ENCODE results near the gene COG3. TPM values are rescaled to one million over a fixed set of nuclear protein-coding genes. Genes with fewer than 3 reads are reported as not detected.

Gene COG3
- polyA plus RNA-seq, 2 donors, result 9.2 to 25.0 TPM

DNA sequence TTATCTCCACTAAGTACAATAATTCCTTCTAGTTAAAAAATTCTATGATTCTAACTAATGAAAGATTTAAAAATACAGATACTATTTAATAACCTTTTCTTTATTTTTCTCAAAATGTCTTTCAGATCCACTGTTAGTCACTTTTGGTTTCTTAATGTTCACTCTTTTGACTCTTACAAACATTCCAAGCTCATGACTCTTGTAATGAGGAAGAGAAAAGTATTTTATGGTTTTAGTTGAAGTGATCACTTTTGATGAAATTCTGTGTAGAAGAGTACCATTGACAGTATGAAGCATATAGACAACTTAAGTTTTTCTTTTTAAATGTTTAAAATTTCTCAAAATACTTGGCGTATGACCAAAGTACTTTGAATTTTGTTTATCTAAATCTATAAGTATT is 27.8 kb downstream of the COG3 start:
- H3K4me1 ChIP-seq (ENCODE audit: control insufficient read depth in 2 of 2, insufficient read depth in 2 of 2, low read length in 1 of 2), result no peaks in the 10 kb centered on the region
- H3K36me3 ChIP-seq (ENCODE audit: control insufficient read depth in 2 of 2, insufficient read depth in 2 of 2, low read length in 1 of 2), result peaks cover 4 to 7% of the 10 kb centered on the region in 2 donors
- no peak overlapping the region for H3K27ac ChIP-seq (ENCODE audit: low read depth in 2 of 2, low read length in 1 of 2)
- no peak overlapping the region for H3K4me3 ChIP-seq (ENCODE audit: low read depth in 1 of 2, low read length in 2 of 2)
- WGBS, 2 donors, result 92 to 93% methylated on average over 1 of the region's 1 CpG
- no peaks in the 10 kb centered on the region for H3K9me3 ChIP-seq (ENCODE audit: control insufficient read depth in 2 of 2, insufficient read depth in 1 of 2, low read depth in 1 of 2, low read length in 1 of 2)
- H3K27me3 ChIP-seq (ENCODE audit: control insufficient read depth in 1 of 2, insufficient read depth in 2 of 2, low read length in 2 of 2), result no peaks in the 10 kb centered on the region

DNA sequence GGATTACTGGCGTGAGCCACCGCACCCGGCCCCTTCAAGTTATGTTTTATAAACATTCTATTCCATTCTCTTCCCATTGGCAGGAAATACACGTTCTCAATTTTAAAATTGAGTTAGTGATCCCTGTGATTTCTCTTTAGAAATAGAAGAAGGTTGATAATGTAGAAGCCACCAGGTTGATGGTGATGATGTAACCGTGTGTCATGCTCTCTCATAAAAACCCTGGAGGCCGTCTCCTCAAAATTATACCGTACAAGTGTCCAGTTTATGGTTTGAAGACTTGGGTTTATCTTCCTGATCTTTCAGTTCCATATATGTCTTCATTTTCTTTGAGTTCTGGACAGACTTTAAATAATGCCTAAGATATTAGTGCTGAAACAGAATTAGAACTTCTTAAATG is 32.2 kb downstream of the COG3 start:
- whole genome bisulfite sequencing, 2 donors, result 82 to 86% methylated on average over 7 of the region's 7 CpGs
- no peaks in the 10 kb centered on the region for H3K4me1 ChIP-seq (ENCODE audit: control insufficient read depth in 2 of 2, insufficient read depth in 2 of 2, low read length in 1 of 2)
- H3K27ac ChIP-seq (ENCODE audit: low read depth in 2 of 2, low read length in 1 of 2), result no peak overlapping the region
- H3K27me3 ChIP-seq (ENCODE audit: control insufficient read depth in 1 of 2, insufficient read depth in 2 of 2, low read length in 2 of 2), result no peaks in the 10 kb centered on the region
- H3K36me3 ChIP-seq (ENCODE audit: control insufficient read depth in 2 of 2, insufficient read depth in 2 of 2, low read length in 1 of 2), result peaks cover 6 to 11% of the 10 kb centered on the region in 2 donors
- no peak overlapping the region for H3K4me3 ChIP-seq (ENCODE audit: low read depth in 1 of 2, low read length in 2 of 2)
- no peaks in the 10 kb centered on the region for H3K9me3 ChIP-seq (ENCODE audit: control insufficient read depth in 2 of 2, insufficient read depth in 1 of 2, low read depth in 1 of 2, low read length in 1 of 2)

DNA sequence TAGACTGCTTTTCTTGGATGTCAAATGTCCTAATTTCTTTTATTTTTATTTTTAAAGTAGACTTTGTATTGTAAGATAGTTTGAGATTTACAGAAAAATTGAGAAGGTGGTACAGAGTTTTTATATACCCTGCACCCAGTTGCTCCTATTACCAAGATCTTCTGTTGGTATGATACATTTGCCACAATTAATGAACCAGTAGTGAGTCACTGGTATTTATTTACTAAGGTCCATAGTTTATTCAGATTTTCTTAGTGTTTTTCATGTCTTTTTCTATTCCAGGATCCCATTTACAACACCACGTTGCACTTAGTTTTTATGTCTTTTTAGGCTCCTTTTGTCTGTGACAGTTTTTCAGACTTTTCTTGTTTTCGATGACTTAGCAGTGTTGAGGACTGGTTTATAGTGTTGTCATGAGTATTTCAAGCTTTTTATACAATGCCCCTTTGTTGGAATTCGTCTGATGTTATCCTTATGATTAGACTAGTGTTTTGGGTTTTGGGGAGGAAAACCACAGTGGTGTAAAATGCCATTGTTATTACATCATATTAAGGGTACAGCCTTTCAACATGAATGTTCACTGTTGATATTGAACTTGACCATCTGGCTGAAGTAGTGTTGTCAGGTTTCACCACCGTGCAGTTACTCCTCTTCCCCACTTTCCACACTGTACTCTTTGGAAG is 35.9 kb downstream of the COG3 start:
- no peak overlapping the region for H3K4me3 ChIP-seq (ENCODE audit: low read depth in 1 of 2, low read length in 2 of 2)
- no peaks in the 10 kb centered on the region for H3K4me1 ChIP-seq (ENCODE audit: control insufficient read depth in 2 of 2, insufficient read depth in 2 of 2, low read length in 1 of 2)
- WGBS, 2 donors, result 75 to 77% methylated on average over 4 of the region's 4 CpGs
- H3K27me3 ChIP-seq (ENCODE audit: control insufficient read depth in 1 of 2, insufficient read depth in 2 of 2, low read length in 2 of 2), result no peaks in the 10 kb centered on the region
- no peaks in the 10 kb centered on the region for H3K9me3 ChIP-seq (ENCODE audit: control insufficient read depth in 2 of 2, insufficient read depth in 1 of 2, low read depth in 1 of 2, low read length in 1 of 2)
- no peak overlapping the region for H3K27ac ChIP-seq (ENCODE audit: low read depth in 2 of 2, low read length in 1 of 2)
- peaks cover 10 to 16% of the 10 kb centered on the region in 2 donors for H3K36me3 ChIP-seq (ENCODE audit: control insufficient read depth in 2 of 2, insufficient read depth in 2 of 2, low read length in 1 of 2)

DNA sequence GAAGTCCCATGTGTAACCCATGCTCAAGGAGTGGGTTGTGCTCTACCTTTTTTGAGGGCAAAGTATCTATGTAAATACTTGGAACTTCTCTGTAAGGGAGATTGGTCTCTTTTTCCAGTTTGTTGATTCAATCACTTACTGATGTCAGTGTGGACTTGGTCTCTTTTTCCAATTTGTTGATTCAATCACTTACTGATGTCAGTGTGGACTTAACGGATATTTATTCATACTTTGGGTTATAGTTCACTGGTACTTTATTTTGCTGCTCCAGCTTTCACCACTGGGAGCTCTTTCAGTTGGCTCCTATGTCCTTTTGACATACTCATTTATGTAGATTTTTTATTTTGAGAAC is 36.4 kb downstream of the COG3 start:
- 81 to 89% methylated on average over 1 of the region's 1 CpG for WGBS, 2 donors
- Histone ChIP-seq H3K36me3 (ENCODE audit: control insufficient read depth in 2 of 2, insufficient read depth in 2 of 2, low read length in 1 of 2) (peaks cover 12 to 16% of the 10 kb centered on the region in 2 donors), H3K27ac (ENCODE audit: low read depth in 2 of 2, low read length in 1 of 2) (no peak overlapping the region), H3K27me3 (ENCODE audit: control insufficient read depth in 1 of 2, insufficient read depth in 2 of 2, low read length in 2 of 2) (no peaks in the 10 kb centered on the region), H3K4me3 (ENCODE audit: low read depth in 1 of 2, low read length in 2 of 2) (no peak overlapping the region), H3K9me3 (ENCODE audit: control insufficient read depth in 2 of 2, insufficient read depth in 1 of 2, low read depth in 1 of 2, low read length in 1 of 2) (no peaks in the 10 kb centered on the region), H3K4me1 (ENCODE audit: control insufficient read depth in 2 of 2, insufficient read depth in 2 of 2, low read length in 1 of 2) (no peaks in the 10 kb centered on the region)

DNA sequence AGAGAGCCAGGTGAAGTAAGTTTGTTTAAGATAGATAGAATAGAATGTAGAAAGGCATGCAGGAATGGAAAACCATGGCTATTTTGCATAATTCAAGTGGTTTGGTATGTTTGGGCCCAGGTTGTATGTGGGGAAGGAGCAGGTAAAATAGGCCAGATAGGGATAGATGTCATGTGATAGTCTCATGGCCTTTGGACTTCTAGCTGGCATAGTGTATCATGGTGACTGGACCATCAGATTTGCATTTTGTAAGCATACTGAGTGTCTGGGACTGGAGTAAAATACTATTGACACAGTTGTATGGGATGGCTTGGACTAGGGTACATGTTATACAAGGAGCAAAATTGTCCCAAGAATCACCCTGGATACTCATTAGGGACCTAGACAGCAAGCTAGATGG is 38.9 kb downstream of the COG3 start:
- H3K36me3 ChIP-seq (ENCODE audit: control insufficient read depth in 2 of 2, insufficient read depth in 2 of 2, low read length in 1 of 2), result peaks cover 17 to 19% of the 10 kb centered on the region in 2 donors

DNA sequence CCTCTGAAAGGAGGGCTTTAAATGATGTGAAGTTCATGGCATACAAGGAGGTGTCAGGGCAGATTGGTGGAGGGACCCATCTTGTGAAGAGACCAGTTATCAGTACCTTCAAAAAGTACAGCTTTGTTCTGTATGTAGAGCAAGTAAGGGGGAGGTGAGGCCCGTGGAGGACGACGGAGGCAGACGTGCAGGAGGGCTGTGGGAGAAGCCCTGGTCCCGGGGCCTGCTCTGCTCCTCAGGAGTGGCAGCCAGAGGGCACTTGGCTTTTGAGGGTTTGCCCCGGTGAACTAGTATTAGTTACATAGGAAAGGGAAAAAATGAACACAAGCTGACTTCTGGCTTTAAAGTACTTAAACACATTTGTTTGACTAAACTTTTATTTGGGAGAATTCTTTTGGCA is 42.1 kb downstream of the COG3 start:
- 86 to 87% methylated on average over 6 of the region's 6 CpGs for WGBS, 2 donors
- Histone ChIP-seq H3K4me1 (ENCODE audit: control insufficient read depth in 2 of 2, insufficient read depth in 2 of 2, low read length in 1 of 2) (no peaks in the 10 kb centered on the region), H3K27me3 (ENCODE audit: control insufficient read depth in 1 of 2, insufficient read depth in 2 of 2, low read length in 2 of 2) (no peaks in the 10 kb centered on the region), H3K4me3 (ENCODE audit: low read depth in 1 of 2, low read length in 2 of 2) (no peak overlapping the region), H3K36me3 (ENCODE audit: control insufficient read depth in 2 of 2, insufficient read depth in 2 of 2, low read length in 1 of 2) (peaks cover 18 to 22% of the 10 kb centered on the region in 2 donors), H3K27ac (ENCODE audit: low read depth in 2 of 2, low read length in 1 of 2) (no peak overlapping the region), H3K9me3 (ENCODE audit: control insufficient read depth in 2 of 2, insufficient read depth in 1 of 2, low read depth in 1 of 2, low read length in 1 of 2) (no peaks in the 10 kb centered on the region)

More for the DNA sequence above, 38.9 kb downstream of the COG3 start:
- no peaks in the 10 kb centered on the region for H3K27me3 ChIP-seq (ENCODE audit: control insufficient read depth in 1 of 2, insufficient read depth in 2 of 2, low read length in 2 of 2)
- no peaks in the 10 kb centered on the region for H3K9me3 ChIP-seq (ENCODE audit: control insufficient read depth in 2 of 2, insufficient read depth in 1 of 2, low read depth in 1 of 2, low read length in 1 of 2)
- no peak overlapping the region for H3K27ac ChIP-seq (ENCODE audit: low read depth in 2 of 2, low read length in 1 of 2)
- H3K4me1 ChIP-seq (ENCODE audit: control insufficient read depth in 2 of 2, insufficient read depth in 2 of 2, low read length in 1 of 2), result no peaks in the 10 kb centered on the region
- H3K4me3 ChIP-seq (ENCODE audit: low read depth in 1 of 2, low read length in 2 of 2), result no peak overlapping the region

DNA sequence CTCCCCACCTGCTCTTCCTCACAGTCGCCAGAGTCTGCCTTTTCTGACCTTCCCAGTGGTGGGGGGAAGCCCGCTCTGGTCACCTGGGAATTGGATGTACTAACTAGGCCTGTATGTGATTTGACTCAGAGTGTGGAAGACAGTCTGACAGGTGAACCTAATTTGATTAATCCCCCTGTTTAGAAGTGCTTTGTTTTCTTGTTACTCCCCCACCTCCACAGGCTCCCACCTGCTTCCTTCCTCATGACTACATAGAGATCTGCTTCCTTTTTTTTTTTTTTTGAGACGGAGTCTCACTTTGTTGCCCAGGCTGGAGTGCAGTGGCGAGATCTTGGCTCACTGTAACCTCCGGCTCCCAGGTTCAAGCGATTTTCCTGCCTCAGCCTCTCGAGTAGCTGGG is 44.0 kb downstream of the COG3 start:
- 78 to 86% methylated on average over 7 of the region's 7 CpGs for WGBS, 2 donors
- Histone ChIP-seq H3K36me3 (ENCODE audit: control insufficient read depth in 2 of 2, insufficient read depth in 2 of 2, low read length in 1 of 2) (peaks cover 15 to 17% of the 10 kb centered on the region in 2 donors), H3K27ac (ENCODE audit: low read depth in 2 of 2, low read length in 1 of 2) (no peak overlapping the region)

DNA sequence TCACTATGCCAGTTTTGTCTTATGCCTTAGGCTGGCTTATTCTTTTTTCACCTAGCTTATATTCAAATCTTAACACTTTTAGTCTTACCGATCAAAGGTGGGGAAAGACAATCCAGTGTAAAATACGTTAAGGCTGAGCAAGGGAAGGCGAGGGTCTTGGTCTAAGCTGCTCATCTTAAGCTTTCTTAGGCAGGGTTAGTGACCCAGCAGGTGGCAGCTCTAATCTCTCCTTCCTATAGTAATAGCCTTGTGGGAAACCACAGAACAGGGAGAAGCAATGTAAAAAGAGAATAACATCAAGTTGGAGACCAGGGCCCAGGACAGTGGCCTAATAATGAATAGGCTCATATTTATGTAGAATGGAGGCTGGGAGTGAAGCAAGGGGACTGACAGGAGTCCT is 45.9 kb downstream of the COG3 start:
- 93 to 94% methylated on average over 3 of the region's 3 CpGs for WGBS, 2 donors
- no peaks in the 10 kb centered on the region for H3K27me3 ChIP-seq (ENCODE audit: control insufficient read depth in 1 of 2, insufficient read depth in 2 of 2, low read length in 2 of 2)
- no peaks in the 10 kb centered on the region for H3K9me3 ChIP-seq (ENCODE audit: control insufficient read depth in 2 of 2, insufficient read depth in 1 of 2, low read depth in 1 of 2, low read length in 1 of 2)
- H3K4me1 ChIP-seq (ENCODE audit: control insufficient read depth in 2 of 2, insufficient read depth in 2 of 2, low read length in 1 of 2), result no peaks in the 10 kb centered on the region
- peaks cover 13 to 14% of the 10 kb centered on the region in 2 donors for H3K36me3 ChIP-seq (ENCODE audit: control insufficient read depth in 2 of 2, insufficient read depth in 2 of 2, low read length in 1 of 2)
- H3K4me3 ChIP-seq (ENCODE audit: low read depth in 1 of 2, low read length in 2 of 2), result no peak overlapping the region
- no peak overlapping the region for H3K27ac ChIP-seq (ENCODE audit: low read depth in 2 of 2, low read length in 1 of 2)

More for the DNA sequence above, 44.0 kb downstream of the COG3 start:
- Histone ChIP-seq H3K27me3 (ENCODE audit: control insufficient read depth in 1 of 2, insufficient read depth in 2 of 2, low read length in 2 of 2) (no peaks in the 10 kb centered on the region), H3K4me3 (ENCODE audit: low read depth in 1 of 2, low read length in 2 of 2) (no peak overlapping the region), H3K4me1 (ENCODE audit: control insufficient read depth in 2 of 2, insufficient read depth in 2 of 2, low read length in 1 of 2) (no peaks in the 10 kb centered on the region), H3K9me3 (ENCODE audit: control insufficient read depth in 2 of 2, insufficient read depth in 1 of 2, low read depth in 1 of 2, low read length in 1 of 2) (no peaks in the 10 kb centered on the region)

DNA sequence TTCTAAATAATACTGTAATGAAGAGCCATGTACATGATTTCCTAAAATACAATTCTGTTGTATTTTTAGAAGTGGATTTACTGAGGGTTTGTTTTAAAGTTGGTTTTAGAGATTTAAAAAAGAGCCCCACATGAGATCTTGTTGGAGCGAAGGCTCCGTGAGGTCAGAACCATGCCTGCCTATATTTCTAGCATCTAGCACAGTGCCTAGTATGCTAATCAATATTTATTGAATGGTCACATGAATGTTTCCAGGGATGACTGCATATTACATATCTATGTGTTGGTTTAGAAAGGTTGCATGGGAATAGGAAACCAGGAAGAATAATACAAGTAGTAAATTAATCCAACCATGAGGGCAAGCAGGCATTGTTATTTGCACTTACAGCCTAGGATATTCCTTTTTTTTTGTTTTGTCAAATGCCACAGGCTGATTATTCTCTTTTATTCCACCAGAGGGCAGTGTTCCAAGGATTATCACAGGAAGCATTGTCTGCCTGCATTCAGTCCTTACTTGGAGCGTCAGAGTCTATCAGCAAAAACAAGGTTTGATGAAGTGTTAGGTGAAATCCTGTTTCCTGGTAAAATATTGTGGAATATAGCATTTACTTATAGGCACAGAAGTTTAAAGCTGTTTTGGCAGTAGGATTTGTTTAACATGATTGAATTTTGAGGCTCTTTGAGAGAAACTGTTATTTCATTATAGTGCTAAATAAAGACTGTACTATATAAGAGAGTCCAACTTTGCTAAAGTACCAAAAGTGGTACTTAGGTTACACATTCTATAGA is 46.8 kb downstream of the COG3 start:
- Histone ChIP-seq H3K36me3 (ENCODE audit: control insufficient read depth in 2 of 2, insufficient read depth in 2 of 2, low read length in 1 of 2) (peaks cover 9 to 10% of the 10 kb centered on the region in 2 donors), H3K27ac (ENCODE audit: low read depth in 2 of 2, low read length in 1 of 2) (no peak overlapping the region), H3K9me3 (ENCODE audit: control insufficient read depth in 2 of 2, insufficient read depth in 1 of 2, low read depth in 1 of 2, low read length in 1 of 2) (no peaks in the 10 kb centered on the region), H3K4me1 (ENCODE audit: control insufficient read depth in 2 of 2, insufficient read depth in 2 of 2, low read length in 1 of 2) (no peaks in the 10 kb centered on the region), H3K4me3 (ENCODE audit: low read depth in 1 of 2, low read length in 2 of 2) (no peak overlapping the region), H3K27me3 (ENCODE audit: control insufficient read depth in 1 of 2, insufficient read depth in 2 of 2, low read length in 2 of 2) (no peaks in the 10 kb centered on the region)
- WGBS, 2 donors, result 66 to 68% methylated on average over 3 of the region's 3 CpGs

DNA sequence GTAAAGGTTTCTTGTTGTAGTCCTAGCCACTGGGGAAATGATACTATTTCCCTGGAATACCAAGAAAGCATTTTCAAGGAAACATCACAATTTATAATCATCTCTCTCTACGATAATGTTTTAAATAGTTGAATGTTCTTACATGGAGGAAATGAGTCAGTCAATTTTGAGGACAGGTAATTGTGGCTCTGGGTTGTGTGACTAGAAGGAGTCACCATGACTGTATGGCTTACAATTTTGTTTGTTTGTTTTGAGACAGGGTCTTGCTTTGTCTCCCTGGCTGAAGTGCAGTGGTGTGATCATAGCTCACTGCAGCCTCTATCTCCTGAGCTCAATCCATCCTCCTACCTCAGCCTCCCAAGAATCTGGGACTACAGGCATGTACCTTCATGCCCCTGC is 47.4 kb downstream of the COG3 start:
- Histone ChIP-seq H3K9me3 (ENCODE audit: control insufficient read depth in 2 of 2, insufficient read depth in 1 of 2, low read depth in 1 of 2, low read length in 1 of 2) (no peaks in the 10 kb centered on the region), H3K27me3 (ENCODE audit: control insufficient read depth in 1 of 2, insufficient read depth in 2 of 2, low read length in 2 of 2) (no peaks in the 10 kb centered on the region), H3K27ac (ENCODE audit: low read depth in 2 of 2, low read length in 1 of 2) (no peak overlapping the region), H3K4me3 (ENCODE audit: low read depth in 1 of 2, low read length in 2 of 2) (no peak overlapping the region), H3K36me3 (ENCODE audit: control insufficient read depth in 2 of 2, insufficient read depth in 2 of 2, low read length in 1 of 2) (peaks cover 5% of the 10 kb centered on the region in 2 donors), H3K4me1 (ENCODE audit: control insufficient read depth in 2 of 2, insufficient read depth in 2 of 2, low read length in 1 of 2) (no peaks in the 10 kb centered on the region)
- WGBS, 2 donors, result 66 to 85% methylated on average over 1 of the region's 1 CpG
